ENCODE measurements around the gene MZB1.

The MZB1 gene

DNA sequence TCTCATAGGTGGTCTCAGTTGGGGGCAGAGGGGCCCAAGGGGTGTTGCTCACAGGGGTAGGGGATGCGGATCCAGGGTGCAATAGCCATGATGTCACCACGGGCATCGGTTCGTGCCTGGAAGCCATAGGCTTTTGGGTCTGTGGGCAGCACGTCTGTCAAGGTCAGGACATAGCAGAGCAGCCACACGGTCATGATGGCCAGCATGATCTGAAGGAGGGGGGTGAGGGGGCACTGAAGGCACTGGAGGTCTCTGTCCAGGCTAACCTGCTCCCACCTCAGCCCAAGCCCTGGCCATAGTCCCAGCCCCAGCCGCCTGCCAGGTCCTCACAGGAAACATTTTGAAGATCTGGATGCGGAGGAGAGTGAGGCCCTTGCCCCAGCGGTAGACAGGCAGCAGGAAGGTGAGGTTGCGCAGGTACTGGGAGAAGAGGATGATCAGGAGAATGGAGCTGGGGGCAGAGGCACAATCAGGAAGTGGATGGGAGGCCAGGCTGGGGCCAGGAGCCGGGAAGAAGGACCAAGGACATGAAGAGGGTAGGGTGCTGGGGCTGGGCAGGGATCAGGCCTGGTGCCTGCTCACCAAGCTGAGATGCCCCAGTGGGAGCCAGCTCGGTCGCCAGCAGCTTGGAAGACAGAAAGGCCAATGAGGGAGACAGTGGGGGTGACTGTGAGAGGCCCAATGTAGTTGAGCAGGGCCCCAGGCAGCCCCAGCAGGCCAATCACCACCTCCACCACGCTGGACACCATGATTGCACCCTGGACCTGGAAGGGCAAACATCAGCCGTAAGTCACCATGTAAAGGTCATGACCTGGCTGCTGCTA lies 9.9 kb downstream of the MZB1 start:
- Histone ChIP-seq H3K4me1 (ENCODE audit: insufficient read depth, low read length) (peaks cover 17% of the 10 kb centered on the region), H3K36me3 (ENCODE audit: insufficient read depth, low read length) (peaks cover 26% of the 10 kb centered on the region), H3K4me2 (ENCODE audit: insufficient read depth, low read length) (no peak overlapping the region)

GRCh38 chr5:139378941-139379361 lies 10.8 kb downstream of the MZB1 start:
- Histone ChIP-seq H3K36me3 (ENCODE audit: insufficient read depth, low read length) (peaks cover 31% of the 10 kb centered on the region), H3K4me2 (ENCODE audit: insufficient read depth, low read length) (no peak overlapping the region), H3K27me3 (ENCODE audit: insufficient read depth, low read length, poor library complexity) (no peaks in the 10 kb centered on the region), H2AFZ (ENCODE audit: low read depth, low read length) (no peak overlapping the region), H3K27ac (ENCODE audit: low read length) (peak overlapping the region; percentile 6), H3K4me3 (ENCODE audit: low read depth in 1 of 2, low read length in 2 of 2) (no peak overlapping the region), H3K9ac (ENCODE audit: low read depth, low read length) (no peak overlapping the region), H4K20me1 (ENCODE audit: insufficient read depth, low read length) (no peaks in the 10 kb centered on the region; the same call in 1 of the 2 replicates), H3K9me3 (ENCODE audit: insufficient read depth, low read length, severe bottlenecking) (no peaks in the 10 kb centered on the region), H3K4me1 (ENCODE audit: insufficient read depth, low read length) (peaks cover 8% of the 10 kb centered on the region), H3K79me2 (ENCODE audit: insufficient read depth, low read length) (no peaks in the 10 kb centered on the region; the same call in 1 of the 2 replicates)
- TF ChIP-seq EZH2 (IDR thresholded peaks at IDR 0.05; ENCODE audit: borderline replicate concordance, low read depth, low read length, severe bottlenecking) (no peak), CTCF (IDR thresholded peaks at IDR 0.05; ENCODE audit: borderline replicate concordance, extremely low read depth, low read length, poor library complexity, severe bottlenecking) (no peak)
- ATAC-seq (ENCODE audit: insufficient read depth, low read depth) = no peak
- no peak for DNase-seq

More for the DNA sequence above, 9.9 kb downstream of the MZB1 start:
- peak overlapping the region; percentile 6 for H3K27ac ChIP-seq (ENCODE audit: low read length)
- no peak for ATAC-seq (ENCODE audit: insufficient read depth, low read depth)
- H2AFZ ChIP-seq (ENCODE audit: low read depth, low read length) = no peak overlapping the region
- no peaks in the 10 kb centered on the region for H3K9me3 ChIP-seq (ENCODE audit: insufficient read depth, low read length, severe bottlenecking)
- no peak overlapping the region for H3K9ac ChIP-seq (ENCODE audit: low read depth, low read length)
- peaks cover 7% of the 10 kb centered on the region for H4K20me1 ChIP-seq (ENCODE audit: insufficient read depth, low read length)
- no peak for DNase-seq
- peaks cover 6% of the 10 kb centered on the region for H3K79me2 ChIP-seq (ENCODE audit: insufficient read depth, low read length)
- H3K27me3 ChIP-seq (ENCODE audit: insufficient read depth, low read length, poor library complexity) = no peaks in the 10 kb centered on the region
- TF ChIP-seq EZH2 (IDR thresholded peaks at IDR 0.05; ENCODE audit: borderline replicate concordance, low read depth, low read length, severe bottlenecking) (no peak), CTCF (IDR thresholded peaks at IDR 0.05; ENCODE audit: borderline replicate concordance, extremely low read depth, low read length, poor library complexity, severe bottlenecking) (no peak)
- no peak overlapping the region for H3K4me3 ChIP-seq (ENCODE audit: low read depth in 1 of 2, low read length in 2 of 2)

DNA sequence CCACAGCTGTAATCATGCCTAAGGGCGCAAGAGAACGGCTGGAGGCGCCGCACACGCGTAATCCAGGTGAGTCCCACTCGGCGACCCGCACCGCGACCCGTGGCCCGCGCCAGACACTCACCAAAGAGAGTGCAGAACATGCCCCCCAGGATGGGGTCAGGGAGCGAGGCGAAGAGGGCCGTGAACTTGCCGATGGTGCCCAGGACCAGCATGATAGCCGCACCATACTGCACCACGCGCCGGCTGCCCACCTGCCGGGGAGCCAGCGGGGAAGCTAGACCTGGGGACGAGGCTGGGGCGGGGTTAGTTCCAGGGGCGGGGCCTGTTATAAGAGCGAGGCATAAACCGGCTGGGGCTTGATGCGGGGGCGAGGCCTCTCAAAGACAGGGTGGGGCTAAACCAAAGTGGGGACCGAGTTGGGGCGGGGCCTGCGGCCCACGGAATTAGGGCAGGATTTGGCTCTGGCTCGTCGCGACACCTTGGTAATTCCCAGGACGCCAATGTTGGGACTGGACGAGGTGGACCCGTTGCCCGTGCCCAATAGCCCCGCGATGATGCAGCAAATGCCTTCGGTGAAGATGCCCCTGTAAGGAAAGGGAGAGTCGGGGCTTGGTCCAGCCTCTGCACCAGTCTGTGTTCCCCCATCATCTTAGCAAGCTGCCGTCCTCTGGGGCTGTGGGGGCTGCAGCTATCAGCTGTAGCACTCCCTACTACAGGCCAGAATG lies 11.4 kb downstream of the MZB1 start:
- TF ChIP-seq EZH2 (IDR thresholded peaks at IDR 0.05; ENCODE audit: borderline replicate concordance, low read depth, low read length, severe bottlenecking) = no peak
- peaks cover 1% of the 10 kb centered on the region; the same call in 1 of the 2 replicates for H3K4me1 ChIP-seq (ENCODE audit: insufficient read depth, low read length)
- H3K9me3 ChIP-seq (ENCODE audit: insufficient read depth, low read length, severe bottlenecking) = no peaks in the 10 kb centered on the region
- ATAC-seq (ENCODE audit: insufficient read depth, low read depth) (no peak), DNase-seq (no peak)
- no peaks in the 10 kb centered on the region for H3K27me3 ChIP-seq (ENCODE audit: insufficient read depth, low read length, poor library complexity)
- H3K4me2 ChIP-seq (ENCODE audit: insufficient read depth, low read length) = no peak overlapping the region
- peaks cover 38% of the 10 kb centered on the region for H3K36me3 ChIP-seq (ENCODE audit: insufficient read depth, low read length)
- H4K20me1 ChIP-seq (ENCODE audit: insufficient read depth, low read length) = peaks cover 4% of the 10 kb centered on the region; the same call in 1 of the 2 replicates
- H3K4me3 ChIP-seq (ENCODE audit: low read depth in 1 of 2, low read length in 2 of 2) = no peak overlapping the region
- H3K9ac ChIP-seq (ENCODE audit: low read depth, low read length) = no peak overlapping the region
- no peak overlapping the region for H2AFZ ChIP-seq (ENCODE audit: low read depth, low read length)
- 0 out of 2 replicates have a peak overlapping the region, but pooled peaks have one; percentile 6 for H3K27ac ChIP-seq (ENCODE audit: low read length)
- H3K79me2 ChIP-seq (ENCODE audit: insufficient read depth, low read length) = no peaks in the 10 kb centered on the region

GRCh38 chr5:139377226-139377625 lies 12.5 kb downstream of the MZB1 start:
- Histone ChIP-seq H3K9ac (ENCODE audit: low read depth, low read length) (no peak overlapping the region), H3K9me3 (ENCODE audit: insufficient read depth, low read length, severe bottlenecking) (no peaks in the 10 kb centered on the region), H3K4me2 (ENCODE audit: insufficient read depth, low read length) (no peak overlapping the region), H3K36me3 (ENCODE audit: insufficient read depth, low read length) (peaks cover 41% of the 10 kb centered on the region), H3K79me2 (ENCODE audit: insufficient read depth, low read length) (no peaks in the 10 kb centered on the region), H4K20me1 (ENCODE audit: insufficient read depth, low read length) (peaks cover 4% of the 10 kb centered on the region; the same call in 1 of the 2 replicates), H2AFZ (ENCODE audit: low read depth, low read length) (no peak overlapping the region), H3K27ac (ENCODE audit: low read length) (peak overlapping the region; percentile 33; the same call in 1 of the 2 replicates), H3K27me3 (ENCODE audit: insufficient read depth, low read length, poor library complexity) (no peaks in the 10 kb centered on the region), H3K4me1 (ENCODE audit: insufficient read depth, low read length) (no peaks in the 10 kb centered on the region), H3K4me3 (ENCODE audit: low read depth in 1 of 2, low read length in 2 of 2) (no peak overlapping the region)
- DNase-seq = no peak
- TF ChIP-seq CTCF (IDR thresholded peaks at IDR 0.05; ENCODE audit: borderline replicate concordance, extremely low read depth, low read length, poor library complexity, severe bottlenecking) (no peak), EZH2 (IDR thresholded peaks at IDR 0.05; ENCODE audit: borderline replicate concordance, low read depth, low read length, severe bottlenecking) (no peak)
- no peak for ATAC-seq (ENCODE audit: insufficient read depth, low read depth)

Measured in DND-41 (cell line).